ENCODE data around the gene CDK18. TPM values are rescaled to one million over a fixed set of nuclear protein-coding genes. Genes with fewer than 3 reads are reported as not detected.

The CDK18 gene
- total RNA-seq, 1 experiment from 2014 or later: 9.2 TPM

GRCh38 chr1:205492774-205493173 lies 11.7 kb upstream of the CDK18 start:
- ChIA-PET CTCF (interaction anchor here (3.8 kb wide), 1 partner anchor 32 kb away, joined by 16 read pairs; no protein-coding TSS in a partner anchor), POLR2A (ENCODE audit: low non-redundant PET) (no interaction called here)
- Histone ChIP-seq H3K36me3 (ENCODE audit: insufficient read depth, low read length, poor library complexity, severe bottlenecking) (no peaks in the 10 kb centered on the region), H3K4me1 (ENCODE audit: insufficient read depth, low read length, poor library complexity, severe bottlenecking) (peaks cover 47% of the 10 kb centered on the region), H3K27ac (ENCODE audit: low read depth, low read length, poor library complexity, severe bottlenecking) (no peak overlapping the region), H3K9me3 (ENCODE audit: low read depth, low read length, poor library complexity, severe bottlenecking) (no peaks in the 10 kb centered on the region), H3K4me3 (ENCODE audit: low read depth, low read length, poor library complexity, severe bottlenecking) (no peak overlapping the region), H3K27me3 (replicated peaks; ENCODE audit: insufficient read depth, low read depth, low read length, poor library complexity) (no peaks in the 10 kb centered on the region)
- no TSS peak for BruUV-seq (replicated peaks)
- intact Hi-C loops (cut with micrococcal nuclease; ENCODE audit: unreplicated experiment): loop anchor here (1.0 kb wide), 1 partner anchor 32 kb away; no protein-coding TSS in a partner anchor
- DNase-seq (ENCODE audit: low spot score): no peak
- TF ChIP-seq EZH2 (IDR thresholded peaks at IDR 0.05; ENCODE audit: borderline replicate concordance, low read depth, low read length, poor library complexity, severe bottlenecking) (no peak), CTCF (conservative IDR thresholded peaks at IDR 0.05; ENCODE audit: low read depth, low read length) (no peak)

- Histone ChIP-seq H3K9me3 (ENCODE audit: low read depth, low read length, poor library complexity, severe bottlenecking) (no peaks in the 10 kb centered on the region), H3K36me3 (ENCODE audit: insufficient read depth, low read length, poor library complexity, severe bottlenecking) (no peaks in the 10 kb centered on the region), H3K27ac (ENCODE audit: low read depth, low read length, poor library complexity, severe bottlenecking) (no peak overlapping the region), H3K4me1 (ENCODE audit: insufficient read depth, low read length, poor library complexity, severe bottlenecking) (peaks cover 47% of the 10 kb centered on the region), H3K4me3 (ENCODE audit: low read depth, low read length, poor library complexity, severe bottlenecking) (no peak overlapping the region), H3K27me3 (replicated peaks; ENCODE audit: insufficient read depth, low read depth, low read length, poor library complexity) (no peaks in the 10 kb centered on the region)
- CTCF ChIA-PET: interaction anchor here (0.7 to 3.8 kb wide), 3 partner anchors 8 to 33 kb away, joined by 4 to 16 read pairs (median 13); no protein-coding TSS in a partner anchor
- peak; percentile 46 for DNase-seq (ENCODE audit: low spot score)
- intact Hi-C loops (cut with micrococcal nuclease; ENCODE audit: unreplicated experiment): no loop called here
- no TSS peak for BruUV-seq (replicated peaks)
- TF ChIP-seq EZH2 (IDR thresholded peaks at IDR 0.05; ENCODE audit: borderline replicate concordance, low read depth, low read length, poor library complexity, severe bottlenecking) (no peak), CTCF (conservative IDR thresholded peaks at IDR 0.05; ENCODE audit: low read depth, low read length) (no peak)
- POLR2A ChIA-PET (ENCODE audit: low non-redundant PET): no interaction called here
Observed at GRCh38 chr1:205493241-205494085, 11.0 kb upstream of the CDK18 start.

- peak; percentile 40 for TF ChIP-seq CTCF (conservative IDR thresholded peaks at IDR 0.05; ENCODE audit: low read depth, low read length)
- no peak for TF ChIP-seq EZH2 (IDR thresholded peaks at IDR 0.05; ENCODE audit: borderline replicate concordance, low read depth, low read length, poor library complexity, severe bottlenecking)
- Histone ChIP-seq H3K9me3 (ENCODE audit: low read depth, low read length, poor library complexity, severe bottlenecking) (no peaks in the 10 kb centered on the region), H3K27me3 (replicated peaks; ENCODE audit: insufficient read depth, low read depth, low read length, poor library complexity) (no peaks in the 10 kb centered on the region), H3K4me3 (ENCODE audit: low read depth, low read length, poor library complexity, severe bottlenecking) (no peak overlapping the region), H3K36me3 (ENCODE audit: insufficient read depth, low read length, poor library complexity, severe bottlenecking) (no peaks in the 10 kb centered on the region), H3K4me1 (ENCODE audit: insufficient read depth, low read length, poor library complexity, severe bottlenecking) (peaks cover 47% of the 10 kb centered on the region), H3K27ac (ENCODE audit: low read depth, low read length, poor library complexity, severe bottlenecking) (no peak overlapping the region)
- CTCF ChIA-PET: interaction anchor here (0.7 to 3.8 kb wide), 3 partner anchors 8 to 32 kb away, joined by 4 to 16 read pairs (median 13); no protein-coding TSS in a partner anchor
- no TSS peak for BruUV-seq (replicated peaks)
- no peak for DNase-seq (ENCODE audit: low spot score)
- POLR2A ChIA-PET (ENCODE audit: low non-redundant PET): no interaction called here
- intact Hi-C loops (cut with micrococcal nuclease; ENCODE audit: unreplicated experiment): no loop called here
Observed at GRCh38 chr1:205494115-205494514, 10.4 kb upstream of the CDK18 start.
